ENCODE measurements around the gene INHBC.
"Not testable (repeated sequence)": the region's sequence is repeated elsewhere in the genome, so short reads cannot be mapped to it uniquely, and the experiment has no call there.

INHBC gene

GRCh38 chr12:57429473-57430111 lies 5.0 kb upstream of the INHBC start:
- peak; percentile 14 for DNase-seq

GRCh38 chr12:57430112-57430930 lies 4.3 kb upstream of the INHBC start:
- DNase-seq, result peak; percentile 33

GRCh38 chr12:57430931-57431566 lies 3.5 kb upstream of the INHBC start, which contains the start of gene R3HDM2:
R3HDM2 (minus strand) TSS chr12:57431043; CDS start chr12:57310428, 120,615 bp downstream.
- DNase-seq, result peak; percentile 96

- no peak for DNase-seq
Observed at GRCh38 chr12:57431654-57432188, 2.9 kb upstream of the INHBC start.

GRCh38 chr12:57433370-57433769 lies 1.2 kb upstream of the INHBC start:
- no peak for DNase-seq

GRCh38 chr12:57435293-57435692 lies 709 bp downstream of the INHBC start:
- DNase-seq, result no peak

GRCh38 chr12:57438400-57438799 lies 3.8 kb downstream of the INHBC start:
- no peak for DNase-seq

- DNase-seq, result no peak
Observed at GRCh38 chr12:57439762-57440266, 5.2 kb downstream of the INHBC start.

- not testable (repeated sequence) for DNase-seq
Observed at GRCh38 chr12:57441393-57441792, 6.8 kb downstream of the INHBC start.

- peak; percentile 18 for DNase-seq
Observed at GRCh38 chr12:57441846-57442427, 7.4 kb downstream of the INHBC start.

GRCh38 chr12:57444337-57444736 lies 9.8 kb downstream of the INHBC start:
- not testable (repeated sequence) for DNase-seq

- no peak for DNase-seq
Observed at GRCh38 chr12:57444744-57445143, 10.2 kb downstream of the INHBC start.

- DNase-seq, result no peak
Observed at GRCh38 chr12:57446292-57446960, 11.8 kb downstream of the INHBC start.

GRCh38 chr12:57448669-57449068 lies 14.1 kb downstream of the INHBC start:
- DNase-seq, result no peak

GRCh38 chr12:57449375-57449774 lies 14.8 kb downstream of the INHBC start:
- DNase-seq, result no peak

- no peak for DNase-seq
Observed at GRCh38 chr12:57450057-57450456, 15.5 kb downstream of the INHBC start.

- no peak for DNase-seq
Observed at GRCh38 chr12:57451233-57451778, 16.7 kb downstream of the INHBC start.

- peak; percentile 97 for DNase-seq
Observed at GRCh38 chr12:57452181-57452936, 17.8 kb downstream of the INHBC start.

GRCh38 chr12:57452937-57453509 lies 18.4 kb downstream of the INHBC start:
- DNase-seq, result peak; percentile 83

- DNase-seq, result no peak
Observed at GRCh38 chr12:57454213-57454565, 19.6 kb downstream of the INHBC start.

Data from fibroblast of skin of right biceps (primary cell).